B cell (primary cell): ENCODE measurements around the gene ADCY7. TPM values are rescaled to one million over a fixed set of nuclear protein-coding genes. Genes with fewer than 3 reads are reported as not detected.

ENCODE experiments used
- ATAC-seq: fragments of 200-7000 bp; cut with Tn5 transposase; one replicate; pipeline ENCODE4 v1.10.0; 2021; ENCODE audit warnings: low read depth, mild to moderate bottlenecking, moderate number of reproducible peaks, moderate library complexity
- CTCF ChIA-PET: fragments of 350-600 bp; sonication (Branson Sonifier 250); formaldehyde crosslinking; loops from one replicate; lab custom pipeline; 2021; ENCODE audit warnings: antibody characterized with exemption, inconsistent platforms; lab: Charles Lee
- POLR2A ChIA-PET: fragments of 350-600 bp; sonication (Branson Sonifier 250); formaldehyde crosslinking; loops from one replicate; lab custom pipeline; 2021; ENCODE audit warnings: antibody characterized with exemption; lab: Charles Lee
- DNase-seq: peaks from one replicate; pipeline ENCODE4 v3.0.0; 2013
- H2AFZ ChIP-seq: 2 replicates; pipeline ENCODE4 v1.6.1; 2012; ENCODE audit warnings: mild to moderate bottlenecking, low read depth, low read length; ENCODE audit not compliant: insufficient read depth, poor library complexity, severe bottlenecking
- H3K27ac ChIP-seq, 2 donors: 1 replicate in 1 of 2; 2 replicates in 1 of 2; pipeline ENCODE4 v1.5.1; 2012 to 2013; ENCODE audit warnings: low read length in 2 of 2, mild to moderate bottlenecking in 2 of 2, moderate library complexity in 1 of 2
- H3K27me3 ChIP-seq, 4 experiments: fragments of 200-600 bp in 1 of 4; sonication (generic) in 1 of 4; replicated peaks in 1 of 4; 1 replicate in 2 of 4; 2 replicates in 2 of 4; pipeline versions ENCODE4 v1.6.1 to v1.7.0; 2013 to 2016; ENCODE audit warnings: low read length in 3 of 4, mild to moderate bottlenecking in 2 of 4, mixed read lengths in 1 of 4, moderate library complexity in 1 of 4; ENCODE audit not compliant: insufficient read depth in 4 of 4, control insufficient read depth in 3 of 4; ENCODE audit errors: control extremely low read depth in 1 of 4
- H3K36me3 ChIP-seq, 2 experiments: replicated peaks in 1 of 2; 1 replicate in 1 of 2; 2 replicates in 1 of 2; pipeline versions ENCODE4 v1.6.1 to v1.7.1; 2013; ENCODE audit warnings: low read length in 1 of 2; ENCODE audit not compliant: insufficient read depth in 2 of 2, control insufficient read depth in 1 of 2; ENCODE audit errors: control extremely low read depth in 1 of 2, extremely low read depth in 1 of 2
- H3K4me1 ChIP-seq, 2 donors: fragments of 200-600 bp in 1 of 2; sonication (generic) in 1 of 2; 1 replicate in 1 of 2; 2 replicates in 1 of 2; pipeline versions ENCODE4 v1.5.1 to v1.6.1; 2013 to 2017; ENCODE audit warnings: low read length in 2 of 2; ENCODE audit not compliant: control insufficient read depth in 2 of 2, insufficient read depth in 2 of 2
- H3K4me2 ChIP-seq: replicated peaks from 2 replicates; pipeline ENCODE3; 2012; ENCODE audit warnings: mild to moderate bottlenecking, low read depth, low read length; ENCODE audit not compliant: poor library complexity, severe bottlenecking
- H3K4me3 ChIP-seq, 5 experiments: fragments of 200-600 bp in 1 of 5; sonication (generic) in 1 of 5; 1 replicate in 3 of 5; 2 replicates in 2 of 5; pipeline versions ENCODE4 v1.5.1 to v1.7.0; 2011 to 2016; ENCODE audit warnings: low read length in 4 of 5, mild to moderate bottlenecking in 4 of 5, low read depth in 2 of 5, control low read depth in 1 of 5, moderate library complexity in 1 of 5; ENCODE audit not compliant: insufficient read depth in 1 of 5; ENCODE audit errors: control extremely low read depth in 1 of 5, extremely low read depth in 1 of 5
- H3K79me2 ChIP-seq: fragments of 200-600 bp; sonication (generic); one replicate; pipeline ENCODE4 v1.6.0; 2016; ENCODE audit warnings: low read length; ENCODE audit not compliant: control insufficient read depth, insufficient read depth
- H3K9ac ChIP-seq: fragments of 200-600 bp; sonication (generic); 2 replicates; pipeline ENCODE4 v1.6.1; 2017; ENCODE audit warnings: mild to moderate bottlenecking, low read length, moderate library complexity
- H3K9me3 ChIP-seq, 3 donors: one replicate each; pipeline versions ENCODE4 v1.6.1 to v1.7.1; 2013; ENCODE audit warnings: low read length in 2 of 3; ENCODE audit not compliant: control insufficient read depth in 2 of 3, insufficient read depth in 1 of 3; ENCODE audit errors: control extremely low read depth in 1 of 3
- H4K20me1 ChIP-seq: 2 replicates; pipeline ENCODE4 v1.6.0; 2012; ENCODE audit warnings: mild to moderate bottlenecking, low read length; ENCODE audit not compliant: insufficient read depth, control insufficient read depth, poor library complexity, severe bottlenecking
- H3K27ac Mint-ChIP-seq: one replicate; pipeline ENCODE4 v1.8.0; 2021; ENCODE audit warnings: mixed read lengths
- H3K27me3 Mint-ChIP-seq: one replicate; pipeline ENCODE4 v1.8.0; 2021; ENCODE audit warnings: mixed read lengths
- H3K4me1 Mint-ChIP-seq: one replicate; pipeline ENCODE4 v1.8.0; 2021; ENCODE audit warnings: mixed read lengths
- H3K4me3 Mint-ChIP-seq: one replicate; pipeline ENCODE4 v1.8.0; 2021; ENCODE audit warnings: mixed read lengths
- H3K9me3 Mint-ChIP-seq: one replicate; pipeline ENCODE4 v1.8.0; 2022; ENCODE audit warnings: mixed read lengths; ENCODE audit not compliant: insufficient read depth
- CTCF ChIP-seq: fragments of 200-600 bp; IDR thresholded peaks from one replicate; pipeline ENCODE4 v1.8.0; 2022; ENCODE audit warnings: antibody characterized with exemption, mild to moderate bottlenecking
- EZH2 ChIP-seq: IDR thresholded peaks from 2 replicates; pipeline ENCODE4 v1.6.1; 2012; ENCODE audit warnings: borderline replicate concordance, low read depth, mild to moderate bottlenecking, moderate library complexity, low read length; ENCODE audit not compliant: insufficient read depth, poor library complexity, severe bottlenecking
- WGBS: methylation state at CpG from one replicate; pipeline ENCODE4 v1.1.5; 2013; ENCODE audit warnings: missing lambda C conversion rate; ENCODE audit not compliant: insufficient coverage; 5-methylcytosine and 5-hydroxymethylcytosine counted together
- intact Hi-C: fragments of 100-400 bp; cut with micrococcal nuclease; formaldehyde crosslinking; loops from one replicate; pipeline ENCODE4 v1.10.0; 2022
- polyA plus RNA-seq: library from polyadenylated mRNA; depleted of rRNA; stranded (reverse); fragments of >200 nt; gene quantifications from 2 replicates; pipeline ENCODE4 v1.2.3, GENCODE V29; 2012
- total RNA-seq, 2 donors: library from RNA; stranded (reverse); fragments of 120-200 nt in 1 of 2; gene quantifications; 1 replicate in 1 of 2; 2 replicates in 1 of 2; pipeline versions ENCODE4 v1.2.3 to v1.2.4, GENCODE V29; 2013 to 2022

The ADCY7 gene
- total and polyA plus RNA-seq, 2 donors (not counting 1 experiment from before 2014, with no cell fraction given), result 78.4 to 207 TPM

GRCh38 chr16:50228364-50228868 lies 37.9 kb upstream of the ADCY7 start:
- Histone ChIP-seq H3K27ac (no peak overlapping the region), H3K79me2 (no peaks in the 10 kb centered on the region), H3K9me3 (no peaks in the 10 kb centered on the region), H4K20me1 (no peaks in the 10 kb centered on the region), H3K9ac (no peak overlapping the region), H3K4me3 (no peak overlapping the region), H2AFZ (no peak overlapping the region), H3K27me3 (no peaks in the 10 kb centered on the region), H3K4me2 (no peak overlapping the region), H3K36me3 (peaks cover 7 to 49% of the 10 kb centered on the region in 2 experiments), H3K4me1 (no peaks in the 10 kb centered on the region)
- no peak overlapping the region for H3K4me3 Mint-ChIP-seq
- ChIA-PET POLR2A (no interaction called here), CTCF (interaction anchor here (0.7 to 1.5 kb wide), 2 partner anchors 126 to 128 kb away, joined by 3 to 6 read pairs; no protein-coding TSS in a partner anchor)
- no peaks in the 10 kb centered on the region for H3K4me1 Mint-ChIP-seq
- ATAC-seq (no peak), DNase-seq (no peak)
- no peaks in the 10 kb centered on the region for H3K9me3 Mint-ChIP-seq
- H3K27ac Mint-ChIP-seq, result no peak overlapping the region
- WGBS, result 100% methylated on average over 1 of the region's 5 CpGs
- no peaks in the 10 kb centered on the region for H3K27me3 Mint-ChIP-seq
- intact Hi-C loops, result no loop called here
- TF ChIP-seq EZH2, result no peak
- no peak for TF ChIP-seq CTCF

DNA sequence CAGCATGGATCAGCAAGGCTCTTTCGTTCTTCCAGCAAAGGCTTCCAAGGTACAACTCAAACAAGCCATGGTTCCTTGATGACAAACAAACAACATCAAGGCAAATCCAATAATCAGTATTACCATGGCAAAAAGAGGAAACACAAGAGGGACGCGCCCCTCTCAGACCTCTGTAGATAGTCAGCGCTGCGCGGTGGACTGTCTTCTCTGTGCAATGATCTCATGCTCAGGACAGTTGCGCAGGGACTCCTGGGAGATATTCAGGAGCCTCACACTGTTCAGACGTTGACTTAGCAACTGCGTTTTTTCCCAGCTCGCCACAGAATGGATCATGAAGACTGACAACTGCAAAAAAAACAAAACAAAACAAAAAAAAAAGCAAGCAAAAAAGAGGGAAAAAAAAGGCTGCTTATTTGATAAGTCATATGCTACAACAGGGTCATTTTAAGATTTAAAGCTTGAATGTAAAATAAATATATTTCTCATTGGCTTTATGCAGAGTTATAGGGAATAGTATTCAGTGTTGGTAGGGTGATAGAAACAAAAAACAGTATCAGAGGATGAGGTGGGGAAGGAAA lies 37.1 kb upstream of the ADCY7 start:
- no peaks in the 10 kb centered on the region for H3K79me2 ChIP-seq
- no peak for ATAC-seq
- H4K20me1 ChIP-seq, result no peaks in the 10 kb centered on the region
- Mint-ChIP-seq H3K9me3 (no peaks in the 10 kb centered on the region), H3K27ac (no peak overlapping the region), H3K27me3 (no peaks in the 10 kb centered on the region), H3K4me1 (no peaks in the 10 kb centered on the region), H3K4me3 (no peak overlapping the region)
- CTCF ChIA-PET, result interaction anchor here (0.7 to 1.5 kb wide), 2 partner anchors 18 to 125 kb away, joined by 3 to 6 read pairs; no protein-coding TSS in a partner anchor
- DNase-seq, result no peak
- H3K9ac ChIP-seq, result no peak overlapping the region
- no peak overlapping the region for H3K4me3 ChIP-seq
- no peaks in the 10 kb centered on the region for H3K9me3 ChIP-seq
- H2AFZ ChIP-seq, result no peak overlapping the region
- H3K27me3 ChIP-seq, result no peaks in the 10 kb centered on the region
- intact Hi-C loops, result no loop called here
- 98% methylated on average over 8 of the region's 10 CpGs for WGBS
- no peak overlapping the region for H3K4me2 ChIP-seq
- peaks cover 7 to 43% of the 10 kb centered on the region in 2 experiments for H3K36me3 ChIP-seq
- TF ChIP-seq CTCF (no peak), EZH2 (no peak)
- no peaks in the 10 kb centered on the region for H3K4me1 ChIP-seq
- H3K27ac ChIP-seq, result no peak overlapping the region
- POLR2A ChIA-PET, result no interaction called here
